ENCODE data around the gene ABI3.

GRCh38 chr17:49224997-49225337 lies 14.5 kb downstream of the ABI3 start:
- TF ChIP-seq, protein P1, sequence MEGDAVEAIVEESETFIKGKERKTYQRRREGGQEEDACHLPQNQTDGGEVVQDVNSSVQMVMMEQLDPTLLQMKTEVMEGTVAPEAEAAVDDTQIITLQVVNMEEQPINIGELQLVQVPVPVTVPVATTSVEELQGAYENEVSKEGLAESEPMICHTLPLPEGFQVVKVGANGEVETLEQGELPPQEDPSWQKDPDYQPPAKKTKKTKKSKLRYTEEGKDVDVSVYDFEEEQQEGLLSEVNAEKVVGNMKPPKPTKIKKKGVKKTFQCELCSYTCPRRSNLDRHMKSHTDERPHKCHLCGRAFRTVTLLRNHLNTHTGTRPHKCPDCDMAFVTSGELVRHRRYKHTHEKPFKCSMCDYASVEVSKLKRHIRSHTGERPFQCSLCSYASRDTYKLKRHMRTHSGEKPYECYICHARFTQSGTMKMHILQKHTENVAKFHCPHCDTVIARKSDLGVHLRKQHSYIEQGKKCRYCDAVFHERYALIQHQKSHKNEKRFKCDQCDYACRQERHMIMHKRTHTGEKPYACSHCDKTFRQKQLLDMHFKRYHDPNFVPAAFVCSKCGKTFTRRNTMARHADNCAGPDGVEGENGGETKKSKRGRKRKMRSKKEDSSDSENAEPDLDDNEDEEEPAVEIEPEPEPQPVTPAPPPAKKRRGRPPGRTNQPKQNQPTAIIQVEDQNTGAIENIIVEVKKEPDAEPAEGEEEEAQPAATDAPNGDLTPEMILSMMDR (IDR thresholded peaks at IDR 0.05): no peak
- no peak for TF ChIP-seq ZFX (IDR thresholded peaks at IDR 0.05; ENCODE audit: borderline replicate concordance)
